HFF-Myc (cell line): Measurements from ENCODE around the gene PPP2R2D.

Source experiments
- DNase-seq: peaks from one replicate; pipeline ENCODE4 v3.0.0-alpha.2; 2011; ENCODE audit warnings: low read depth; ENCODE audit errors: extremely low read depth
- H3K4me3 ChIP-seq: replicated peaks from 2 replicates; pipeline ENCODE4 v1.5.1; 2011; ENCODE audit warnings: low read depth, mild to moderate bottlenecking, control low read depth, low read length
- TF ChIP-seq, protein P1 (sequence below): IDR thresholded peaks from 2 replicates; pipeline ENCODE4 v1.5.1; 2012; ENCODE audit warnings: mild to moderate bottlenecking, low read depth, low read length, control low read depth; ENCODE audit errors: missing control alignments

The PPP2R2D gene

DNA sequence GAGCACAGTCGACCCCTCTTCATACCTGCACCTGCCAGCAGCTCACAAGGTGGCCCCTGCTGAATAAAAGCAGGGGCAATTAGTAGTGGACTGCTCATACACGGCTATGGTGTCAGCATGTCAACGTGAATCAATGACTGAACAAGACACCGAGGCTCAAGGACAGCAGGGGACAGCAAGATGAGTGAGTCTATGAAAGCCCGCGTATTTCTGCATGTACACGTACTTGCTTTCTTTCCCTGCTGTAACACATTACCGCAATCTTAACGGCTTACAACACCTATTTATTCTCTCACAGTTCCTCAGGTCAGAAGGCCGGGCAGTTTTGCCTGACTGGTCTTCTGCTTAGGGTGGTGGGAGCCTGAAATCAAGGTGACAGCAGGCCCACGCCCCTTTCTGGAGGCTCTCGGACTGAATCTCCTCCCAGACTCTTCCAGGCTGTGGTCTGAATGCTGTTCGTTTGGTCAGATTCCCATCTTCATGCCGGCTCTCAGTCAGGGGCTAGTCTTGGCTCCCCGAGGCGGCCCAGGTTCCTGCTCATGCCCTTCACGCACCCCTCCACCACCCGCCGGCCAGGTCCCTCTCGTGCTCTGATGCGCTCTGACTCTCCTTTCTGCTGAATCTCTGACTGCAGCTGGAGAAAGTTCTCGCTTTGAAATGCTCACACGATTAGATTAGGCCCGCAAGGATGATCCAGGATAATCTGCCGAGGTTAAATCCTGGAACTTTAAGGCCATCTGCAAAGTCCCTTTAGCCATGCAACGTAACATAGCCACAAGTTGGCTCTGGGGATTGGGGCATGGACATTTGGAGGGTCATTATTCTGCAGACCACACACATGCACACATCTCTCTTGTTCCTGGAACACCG lies 7.8 kb upstream of the PPP2R2D start:
- TF ChIP-seq, protein P1, sequence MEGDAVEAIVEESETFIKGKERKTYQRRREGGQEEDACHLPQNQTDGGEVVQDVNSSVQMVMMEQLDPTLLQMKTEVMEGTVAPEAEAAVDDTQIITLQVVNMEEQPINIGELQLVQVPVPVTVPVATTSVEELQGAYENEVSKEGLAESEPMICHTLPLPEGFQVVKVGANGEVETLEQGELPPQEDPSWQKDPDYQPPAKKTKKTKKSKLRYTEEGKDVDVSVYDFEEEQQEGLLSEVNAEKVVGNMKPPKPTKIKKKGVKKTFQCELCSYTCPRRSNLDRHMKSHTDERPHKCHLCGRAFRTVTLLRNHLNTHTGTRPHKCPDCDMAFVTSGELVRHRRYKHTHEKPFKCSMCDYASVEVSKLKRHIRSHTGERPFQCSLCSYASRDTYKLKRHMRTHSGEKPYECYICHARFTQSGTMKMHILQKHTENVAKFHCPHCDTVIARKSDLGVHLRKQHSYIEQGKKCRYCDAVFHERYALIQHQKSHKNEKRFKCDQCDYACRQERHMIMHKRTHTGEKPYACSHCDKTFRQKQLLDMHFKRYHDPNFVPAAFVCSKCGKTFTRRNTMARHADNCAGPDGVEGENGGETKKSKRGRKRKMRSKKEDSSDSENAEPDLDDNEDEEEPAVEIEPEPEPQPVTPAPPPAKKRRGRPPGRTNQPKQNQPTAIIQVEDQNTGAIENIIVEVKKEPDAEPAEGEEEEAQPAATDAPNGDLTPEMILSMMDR: no peak
- DNase-seq: no peak
- H3K4me3 ChIP-seq: no peak overlapping the region

DNA sequence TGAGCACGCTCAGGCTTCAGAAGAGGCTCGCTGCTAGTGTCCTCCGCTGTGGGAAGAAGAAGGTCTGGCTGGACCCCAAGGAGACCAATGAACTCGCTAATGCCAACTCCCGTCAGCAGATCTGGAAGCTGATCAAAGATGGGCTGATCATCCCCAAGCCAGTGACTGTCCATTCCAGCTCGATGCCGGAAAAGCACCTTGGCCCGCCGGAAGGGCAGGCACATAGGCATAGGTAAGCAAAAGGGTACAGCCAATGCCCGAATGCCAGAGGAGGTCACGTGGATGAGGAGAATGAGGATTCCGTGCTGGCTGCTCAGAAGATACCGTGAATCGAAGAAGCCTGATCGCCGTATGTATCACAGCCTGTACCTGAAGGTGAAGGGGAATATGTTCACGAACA lies 5.7 kb upstream of the PPP2R2D start:
- TF ChIP-seq, protein P1: no peak
- DNase-seq: no peak
- H3K4me3 ChIP-seq: no peak overlapping the region

DNA sequence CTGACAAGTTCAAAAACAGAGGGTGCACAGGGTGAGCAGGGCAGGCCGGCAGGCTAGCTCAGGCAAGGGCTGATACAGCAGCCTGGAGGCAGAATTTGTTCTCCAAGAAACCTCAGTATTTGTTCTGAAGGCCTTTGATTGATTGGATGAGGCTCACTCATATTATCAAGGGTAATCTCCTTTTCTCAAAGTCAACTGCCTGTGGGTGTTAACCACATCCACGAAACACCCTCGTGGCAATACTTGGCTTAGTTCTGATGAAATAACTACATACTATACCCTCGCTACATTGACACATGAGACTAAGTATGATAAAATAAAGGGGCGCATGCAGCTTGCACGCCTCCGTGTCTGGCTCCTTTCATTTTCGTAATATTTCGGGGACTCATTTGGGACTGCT lies 4.4 kb upstream of the PPP2R2D start:
- DNase-seq: no peak
- no peak overlapping the region for H3K4me3 ChIP-seq
- TF ChIP-seq, protein P1: no peak

DNA sequence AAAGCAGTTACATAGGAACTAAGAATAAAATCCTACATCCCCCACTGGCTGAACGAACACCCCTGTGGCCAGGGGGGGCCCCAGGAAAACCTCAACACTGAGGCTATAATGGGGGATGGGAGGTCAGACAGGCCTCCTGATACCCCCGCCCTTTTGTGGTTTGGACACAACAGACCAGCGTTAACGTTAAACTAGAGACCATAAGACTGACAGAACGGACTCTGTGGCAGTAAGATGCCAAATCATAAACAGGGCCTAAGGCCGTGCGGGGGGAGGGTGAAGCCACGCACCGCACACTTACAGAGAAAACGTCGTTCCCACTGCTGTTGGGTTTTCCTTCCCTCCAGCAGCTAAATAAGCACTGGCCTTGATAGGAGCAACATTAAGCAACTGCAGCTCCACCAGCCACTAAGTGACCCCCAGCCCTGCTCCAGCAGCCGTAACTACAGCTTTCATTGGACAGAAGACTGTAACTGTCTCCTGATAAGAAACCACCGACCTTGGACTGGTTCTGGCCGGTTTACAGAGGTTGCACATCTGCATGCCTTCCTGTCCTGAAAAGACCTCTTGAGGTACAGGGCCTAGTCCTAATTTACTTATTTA lies 3.4 kb upstream of the PPP2R2D start:
- no peak overlapping the region for H3K4me3 ChIP-seq
- DNase-seq: no peak
- TF ChIP-seq, protein P1: no peak

DNA sequence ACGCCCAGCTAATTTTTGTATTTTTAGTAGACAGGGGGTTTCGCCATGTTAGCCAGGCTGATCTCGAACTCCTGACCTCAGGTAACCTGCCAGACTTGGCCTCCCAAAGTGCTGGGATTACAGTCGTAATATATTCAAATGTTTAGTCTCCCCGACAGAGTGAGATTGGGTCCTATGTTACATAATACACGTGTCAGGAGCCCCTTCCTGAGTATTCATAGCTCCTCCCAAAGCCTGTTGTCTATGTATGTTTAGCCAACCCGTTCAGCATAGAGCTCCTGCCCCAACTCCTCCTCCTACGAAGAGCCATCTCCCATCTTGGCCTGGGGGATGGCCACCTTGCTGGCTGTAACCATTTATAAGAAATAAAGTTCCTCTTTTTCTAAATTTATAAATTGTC lies 2.7 kb upstream of the PPP2R2D start:
- TF ChIP-seq, protein P1: no peak
- no peak for DNase-seq
- H3K4me3 ChIP-seq: no peak overlapping the region

DNA sequence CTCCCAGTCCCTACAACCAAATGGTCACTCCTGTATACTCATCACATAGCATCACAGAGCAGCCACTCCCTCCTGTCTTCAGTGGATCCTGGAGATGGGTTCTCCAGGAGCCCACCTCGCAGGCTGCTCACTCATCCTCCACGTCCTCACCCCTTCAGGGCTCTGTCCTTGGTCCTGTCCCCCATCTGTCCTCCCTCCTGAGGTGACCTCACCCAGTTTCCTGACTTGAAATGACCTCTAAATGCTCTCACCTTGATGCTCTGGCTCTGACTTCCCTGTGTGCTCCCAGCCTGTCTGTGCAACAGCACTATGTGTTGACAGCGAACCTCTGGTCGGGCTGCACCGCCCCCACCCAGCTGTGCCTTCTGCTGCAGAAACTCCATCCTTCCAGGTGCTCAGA lies 2.1 kb upstream of the PPP2R2D start:
- TF ChIP-seq, protein P1: no peak
- H3K4me3 ChIP-seq: no peak overlapping the region
- DNase-seq: no peak
